DOHH2 (cell line): ENCODE data around the gene GRM5.

ENCODE experiments used
- EZH2phosphoT487 ChIP-seq: fragments of 200-600 bp; sonication (generic); IDR thresholded peaks from 2 replicates; pipeline ENCODE4 v1.6.1; 2017; ENCODE audit warnings: borderline replicate concordance, mild to moderate bottlenecking, antibody characterized with exemption, low read length, moderate library complexity, mixed read lengths
- TF ChIP-seq, protein P1 (sequence below): fragments of 200-600 bp; sonication (generic); IDR thresholded peaks from one replicate; pipeline ENCODE4 v1.5.1; 2014; ENCODE audit warnings: antibody characterized with exemption, mild to moderate bottlenecking, low read depth, low read length; ENCODE audit not compliant: poor library complexity, severe bottlenecking

DNA sequence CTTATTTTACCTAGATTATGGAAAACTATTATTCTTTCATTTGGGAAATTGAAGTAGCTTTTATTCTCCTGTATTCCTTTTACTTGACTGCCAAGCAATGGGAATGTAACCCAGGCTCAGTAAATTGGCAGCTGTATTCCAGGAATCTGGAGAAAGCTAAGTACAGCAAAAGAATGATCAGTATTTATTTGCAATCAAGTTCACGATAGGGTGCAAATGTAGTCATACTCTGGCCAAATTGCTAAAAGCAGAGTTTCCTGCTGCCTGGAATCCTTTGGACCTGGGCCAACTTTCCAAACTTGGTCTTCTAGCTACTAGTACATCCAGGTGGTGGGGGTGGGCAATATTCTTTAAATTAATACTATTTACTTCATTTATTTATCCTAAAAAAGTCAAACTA, 442.3 kb downstream of the GRM5 start:
- TF ChIP-seq, protein P1, sequence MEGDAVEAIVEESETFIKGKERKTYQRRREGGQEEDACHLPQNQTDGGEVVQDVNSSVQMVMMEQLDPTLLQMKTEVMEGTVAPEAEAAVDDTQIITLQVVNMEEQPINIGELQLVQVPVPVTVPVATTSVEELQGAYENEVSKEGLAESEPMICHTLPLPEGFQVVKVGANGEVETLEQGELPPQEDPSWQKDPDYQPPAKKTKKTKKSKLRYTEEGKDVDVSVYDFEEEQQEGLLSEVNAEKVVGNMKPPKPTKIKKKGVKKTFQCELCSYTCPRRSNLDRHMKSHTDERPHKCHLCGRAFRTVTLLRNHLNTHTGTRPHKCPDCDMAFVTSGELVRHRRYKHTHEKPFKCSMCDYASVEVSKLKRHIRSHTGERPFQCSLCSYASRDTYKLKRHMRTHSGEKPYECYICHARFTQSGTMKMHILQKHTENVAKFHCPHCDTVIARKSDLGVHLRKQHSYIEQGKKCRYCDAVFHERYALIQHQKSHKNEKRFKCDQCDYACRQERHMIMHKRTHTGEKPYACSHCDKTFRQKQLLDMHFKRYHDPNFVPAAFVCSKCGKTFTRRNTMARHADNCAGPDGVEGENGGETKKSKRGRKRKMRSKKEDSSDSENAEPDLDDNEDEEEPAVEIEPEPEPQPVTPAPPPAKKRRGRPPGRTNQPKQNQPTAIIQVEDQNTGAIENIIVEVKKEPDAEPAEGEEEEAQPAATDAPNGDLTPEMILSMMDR = no peak
- no peak for TF ChIP-seq EZH2phosphoT487
